Smooth muscle cell (in vitro differentiated cells): ENCODE data around the gene KCNIP1. TPM values are rescaled to one million over a fixed set of nuclear protein-coding genes. Genes with fewer than 3 reads are reported as not detected.

Experiments used
- DNase-seq: peaks from one replicate; lab custom pipeline; 2025; ENCODE audit not compliant: unreplicated experiment; lab: John Stamatoyannopoulos, UW
- H2AFZ ChIP-seq: fragments of 200-600 bp; sonication (generic); 2 replicates; pipeline ENCODE4 v1.6.0; 2016; ENCODE audit warnings: antibody characterized with exemption, low read depth, mild to moderate bottlenecking
- H3F3A ChIP-seq: fragments of 200-600 bp; sonication (generic); 2 replicates; pipeline ENCODE4 v1.6.0; 2017; ENCODE audit warnings: antibody characterized with exemption, low read depth
- H3K27ac ChIP-seq: fragments of 200-600 bp; sonication (generic); 2 replicates; pipeline ENCODE4 v1.5.1; 2016; ENCODE audit warnings: low read depth, mild to moderate bottlenecking
- H3K27me3 ChIP-seq: fragments of 200-600 bp; sonication (generic); 2 replicates; pipeline ENCODE4 v1.6.1; 2016; ENCODE audit warnings: low read depth, mild to moderate bottlenecking
- H3K36me3 ChIP-seq: fragments of 200-600 bp; sonication (generic); 2 replicates; pipeline ENCODE4 v1.5.1; 2016; ENCODE audit warnings: low read depth
- H3K4me1 ChIP-seq: fragments of 200-600 bp; sonication (generic); 2 replicates; pipeline ENCODE4 v1.5.1; 2016; ENCODE audit warnings: low read depth
- H3K4me2 ChIP-seq: fragments of 200-600 bp; sonication (generic); 2 replicates; pipeline ENCODE4 v1.6.0; 2016; ENCODE audit warnings: mild to moderate bottlenecking
- H3K4me3 ChIP-seq: fragments of 200-600 bp; sonication (generic); 2 replicates; pipeline ENCODE4 v1.5.1; 2016; ENCODE audit warnings: mild to moderate bottlenecking
- H3K79me2 ChIP-seq: fragments of 200-600 bp; sonication (generic); 2 replicates; pipeline ENCODE4 v1.6.0; 2016; ENCODE audit warnings: low read depth, mild to moderate bottlenecking
- H3K9ac ChIP-seq: fragments of 200-600 bp; sonication (generic); 2 replicates; pipeline ENCODE4 v1.6.0; 2016; ENCODE audit warnings: low read depth
- H3K9me3 ChIP-seq: fragments of 200-600 bp; sonication (generic); replicated peaks from 2 replicates; pipeline ENCODE4 v1.5.1; 2016; ENCODE audit warnings: low read depth
- H4K20me1 ChIP-seq: fragments of 200-600 bp; sonication (generic); 2 replicates; pipeline ENCODE4 v1.6.0; 2016; ENCODE audit warnings: low read depth
- CTCF ChIP-seq: fragments of 200-600 bp; sonication (generic); IDR thresholded peaks from 2 replicates; pipeline ENCODE4 v1.5.1; 2017; ENCODE audit warnings: borderline replicate concordance, mild to moderate bottlenecking, antibody characterized with exemption; ENCODE audit not compliant: insufficient read depth, poor library complexity, severe bottlenecking
- WGBS: methylation state at CpG from one replicate; pipeline ENCODE4 v1.1.7; 2016; ENCODE audit warnings: low lambda C conversion rate; 5-methylcytosine and 5-hydroxymethylcytosine counted together
- polyA plus RNA-seq: library from polyadenylated mRNA; unstranded; fragments of >200 nt; fragmentation: Nextera tagmentation; extraction: Ambion mirVana; gene quantifications from 2 replicates; pipeline ENCODE4 v1.2.1, GENCODE V29; 2016
- total RNA-seq: library from RNA; depleted of rRNA; stranded (reverse); fragments of >200 nt; gene quantifications from 2 replicates; pipeline ENCODE4 v1.2.3, GENCODE V29; 2014

KCNIP1 gene
- total and polyA plus RNA-seq, 2 experiments from 2014 or later = 0.50 TPM; not detected in 1

GRCh38 chr5:170773024-170773985, 269.5 kb downstream of the KCNIP1 start:
- DNase-seq = no peak
- no peaks in the 10 kb centered on the region for H3K27me3 ChIP-seq
- H3K4me2 ChIP-seq = no peak overlapping the region
- no peak overlapping the region for H3K9ac ChIP-seq
- no peak overlapping the region for H3K27ac ChIP-seq
- H4K20me1 ChIP-seq = no peaks in the 10 kb centered on the region
- H3F3A ChIP-seq = no peaks in the 10 kb centered on the region
- no peaks in the 10 kb centered on the region for H3K4me1 ChIP-seq
- no peak for TF ChIP-seq CTCF
- H3K79me2 ChIP-seq = no peaks in the 10 kb centered on the region
- no peak overlapping the region for H2AFZ ChIP-seq
- no peaks in the 10 kb centered on the region for H3K36me3 ChIP-seq
- H3K9me3 ChIP-seq = no peaks in the 10 kb centered on the region
- WGBS = 90% methylated on average over 12 of the region's 12 CpGs
- no peak overlapping the region for H3K4me3 ChIP-seq

GRCh38 chr5:170774831-170775230, 271.0 kb downstream of the KCNIP1 start:
- H3K9me3 ChIP-seq = no peaks in the 10 kb centered on the region
- no peak overlapping the region for H3K4me2 ChIP-seq
- no peaks in the 10 kb centered on the region for H3K79me2 ChIP-seq
- DNase-seq = no peak
- H3K27me3 ChIP-seq = no peaks in the 10 kb centered on the region
- no peak overlapping the region for H3K27ac ChIP-seq
- H2AFZ ChIP-seq = no peak overlapping the region
- no peak for TF ChIP-seq CTCF
- no peaks in the 10 kb centered on the region for H3K36me3 ChIP-seq
- H3F3A ChIP-seq = no peaks in the 10 kb centered on the region
- H3K9ac ChIP-seq = no peak overlapping the region
- H3K4me1 ChIP-seq = no peaks in the 10 kb centered on the region
- no peaks in the 10 kb centered on the region for H4K20me1 ChIP-seq
- WGBS = 92% methylated on average over 5 of the region's 5 CpGs
- no peak overlapping the region for H3K4me3 ChIP-seq

- Histone ChIP-seq H3K27ac (no peak overlapping the region), H4K20me1 (no peaks in the 10 kb centered on the region), H3K4me3 (no peak overlapping the region), H3K9me3 (no peaks in the 10 kb centered on the region), H2AFZ (no peak overlapping the region), H3F3A (no peaks in the 10 kb centered on the region), H3K27me3 (no peaks in the 10 kb centered on the region), H3K4me2 (no peak overlapping the region), H3K4me1 (no peaks in the 10 kb centered on the region), H3K36me3 (no peaks in the 10 kb centered on the region), H3K9ac (no peak overlapping the region), H3K79me2 (no peaks in the 10 kb centered on the region)
- WGBS = 88% methylated on average over 1 of the region's 1 CpG
- TF ChIP-seq CTCF = no peak
- DNase-seq = no peak
These were observed 278.1 kb downstream of the KCNIP1 start for GRCh38 chr5:170781946-170782345.

GRCh38 chr5:170782438-170782837, 278.6 kb downstream of the KCNIP1 start:
- no peak for DNase-seq
- Histone ChIP-seq H3K9ac (no peak overlapping the region), H3K4me2 (no peak overlapping the region), H4K20me1 (no peaks in the 10 kb centered on the region), H3K36me3 (no peaks in the 10 kb centered on the region), H3K27me3 (no peaks in the 10 kb centered on the region), H3K27ac (no peak overlapping the region), H3K4me3 (no peak overlapping the region), H3F3A (no peaks in the 10 kb centered on the region), H3K9me3 (no peaks in the 10 kb centered on the region), H3K4me1 (no peaks in the 10 kb centered on the region), H2AFZ (no peak overlapping the region), H3K79me2 (no peaks in the 10 kb centered on the region)
- WGBS = 92% methylated on average over 6 of the region's 6 CpGs
- no peak for TF ChIP-seq CTCF
